ENCODE data around the gene RIN2.

- TF ChIP-seq, protein P1, sequence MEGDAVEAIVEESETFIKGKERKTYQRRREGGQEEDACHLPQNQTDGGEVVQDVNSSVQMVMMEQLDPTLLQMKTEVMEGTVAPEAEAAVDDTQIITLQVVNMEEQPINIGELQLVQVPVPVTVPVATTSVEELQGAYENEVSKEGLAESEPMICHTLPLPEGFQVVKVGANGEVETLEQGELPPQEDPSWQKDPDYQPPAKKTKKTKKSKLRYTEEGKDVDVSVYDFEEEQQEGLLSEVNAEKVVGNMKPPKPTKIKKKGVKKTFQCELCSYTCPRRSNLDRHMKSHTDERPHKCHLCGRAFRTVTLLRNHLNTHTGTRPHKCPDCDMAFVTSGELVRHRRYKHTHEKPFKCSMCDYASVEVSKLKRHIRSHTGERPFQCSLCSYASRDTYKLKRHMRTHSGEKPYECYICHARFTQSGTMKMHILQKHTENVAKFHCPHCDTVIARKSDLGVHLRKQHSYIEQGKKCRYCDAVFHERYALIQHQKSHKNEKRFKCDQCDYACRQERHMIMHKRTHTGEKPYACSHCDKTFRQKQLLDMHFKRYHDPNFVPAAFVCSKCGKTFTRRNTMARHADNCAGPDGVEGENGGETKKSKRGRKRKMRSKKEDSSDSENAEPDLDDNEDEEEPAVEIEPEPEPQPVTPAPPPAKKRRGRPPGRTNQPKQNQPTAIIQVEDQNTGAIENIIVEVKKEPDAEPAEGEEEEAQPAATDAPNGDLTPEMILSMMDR (IDR thresholded peaks at IDR 0.05): no peak
- no peak for TF ChIP-seq POLR2A (IDR thresholded peaks at IDR 0.05)
Observed at GRCh38 chr20:19760371-19760721, 2.3 kb downstream of the RIN2 start.
